Measurements from ENCODE around the gene DDX19B.

The DDX19B gene

DNA sequence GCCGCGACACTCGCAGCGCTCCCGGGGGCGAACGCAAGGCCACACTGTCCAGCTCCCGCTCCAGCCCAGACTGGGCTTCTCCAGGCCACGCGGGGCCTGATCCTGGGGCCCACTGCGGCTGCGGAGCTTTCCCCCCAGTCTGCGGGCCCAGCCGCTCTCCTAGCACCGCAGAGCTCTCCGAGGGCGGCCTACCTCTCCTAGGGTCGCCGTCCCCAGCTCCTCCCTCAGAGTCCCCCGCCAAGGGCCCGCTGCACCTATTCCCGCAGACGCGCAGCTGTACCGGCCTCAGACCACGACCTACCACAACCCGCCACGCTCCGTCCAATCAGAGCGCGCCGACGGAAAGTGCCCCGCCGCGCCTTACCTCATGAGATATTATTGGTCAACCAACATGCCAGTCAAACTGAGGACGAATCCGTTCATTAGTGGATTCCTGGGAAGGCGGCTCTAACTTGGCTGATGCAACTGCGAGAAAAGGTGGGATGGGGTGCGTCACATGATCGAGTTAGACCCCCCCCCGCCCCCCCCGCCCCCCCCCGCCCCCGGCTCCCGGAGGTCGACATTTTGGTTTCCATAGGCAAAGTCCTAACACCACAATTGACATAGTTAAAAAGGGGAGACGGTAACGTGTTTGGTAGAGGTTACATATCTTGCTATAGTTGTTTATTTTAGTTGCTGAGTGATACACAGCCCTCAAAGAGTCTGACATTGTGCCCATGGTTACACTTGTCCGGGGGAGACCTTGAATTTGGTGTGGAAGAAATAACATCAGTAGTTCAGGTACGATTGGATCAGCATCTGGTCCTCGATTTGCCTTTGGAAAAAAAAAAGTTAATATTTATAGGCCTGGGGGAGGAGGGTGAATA, 9.5 kb upstream of the DDX19B start, which contains the start of gene AARS1:
AARS1 (minus strand) TSS at position 278 of the 866 bp plus-strand sequence. CDS start 6,743 bp downstream, outside the sequence.
- H3K4me1 ChIP-seq (ENCODE audit: control insufficient read depth, insufficient read depth, low read length) = peaks cover 3% of the 10 kb centered on the region; the same call in 1 of the 2 replicates
- peaks cover 13 to 18% of the 10 kb centered on the region in 2 experiments; a peak in 2 of 3 replicates for H3K36me3 ChIP-seq (ENCODE audit: control insufficient read depth in 2 of 2, insufficient read depth in 1 of 2, low read length in 2 of 2)
- CTCF ChIA-PET = interaction anchor here (1.2 to 1.5 kb wide), 2 partner anchors 10 to 22 kb away, joined by 3 to 7 read pairs; partner anchors contain the start of gene DDX19B
- H3K4me3 ChIP-seq (ENCODE audit: low read depth, low read length) = peak within 1 kb of the TSS; percentile 84
- no peaks in the 10 kb centered on the region for H3K9me3 ChIP-seq (ENCODE audit: control insufficient read depth, insufficient read depth, low read depth, low read length)
- H3K27ac ChIP-seq (ENCODE audit: extremely low read depth, low read depth, low read length) = peak within 1 kb of the TSS; percentile 97
- POLR2A ChIA-PET = interaction anchor here (0.5 to 2.6 kb wide), 27 partner anchors 8 to 357 kb away, joined by 3 to 32 read pairs (median 5); partner anchors contain the start of genes DDX19A, DDX19B, EXOSC6 and FCSK
- no peak for TF ChIP-seq ZNF350 (tag by site-specific recombination; IDR thresholded peaks at IDR 0.05)
- TF ChIP-seq KLF1 (tag by site-specific recombination; IDR thresholded peaks at IDR 0.05) = peak; percentile 24; the same call in 1 of the 2 replicates
- TF ChIP-seq ZNF600 (tag by site-specific recombination; IDR thresholded peaks at IDR 0.05) = peak; percentile 54; the same call in 1 of the 2 replicates
- no peak for TF ChIP-seq ZNF146 (tag by site-specific recombination; IDR thresholded peaks at IDR 0.05)
- TF ChIP-seq, protein P1, sequence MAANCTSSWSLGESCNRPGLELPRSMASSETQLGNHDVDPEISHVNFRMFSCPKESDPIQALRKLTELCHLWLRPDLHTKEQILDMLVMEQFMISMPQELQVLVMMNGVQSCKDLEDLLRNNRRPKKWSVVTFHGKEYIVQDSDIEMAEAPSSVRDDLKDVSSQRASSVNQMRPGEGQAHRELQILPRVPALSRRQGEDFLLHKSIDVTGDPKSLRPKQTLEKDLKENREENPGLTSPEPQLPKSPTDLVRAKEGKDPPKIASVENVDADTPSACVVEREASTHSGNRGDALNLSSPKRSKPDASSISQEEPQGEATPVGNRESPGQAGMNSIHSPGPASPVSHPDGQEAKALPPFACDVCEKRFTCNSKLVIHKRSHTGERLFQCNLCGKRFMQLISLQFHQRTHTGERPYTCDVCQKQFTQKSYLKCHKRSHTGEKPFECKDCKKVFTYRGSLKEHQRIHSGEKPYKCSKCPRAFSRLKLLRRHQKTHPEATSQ (tag by site-specific recombination; IDR thresholded peaks at IDR 0.05) = 0 out of 2 replicates have a peak, but pooled peaks have one; percentile 74
- TF ChIP-seq, protein P2, sequence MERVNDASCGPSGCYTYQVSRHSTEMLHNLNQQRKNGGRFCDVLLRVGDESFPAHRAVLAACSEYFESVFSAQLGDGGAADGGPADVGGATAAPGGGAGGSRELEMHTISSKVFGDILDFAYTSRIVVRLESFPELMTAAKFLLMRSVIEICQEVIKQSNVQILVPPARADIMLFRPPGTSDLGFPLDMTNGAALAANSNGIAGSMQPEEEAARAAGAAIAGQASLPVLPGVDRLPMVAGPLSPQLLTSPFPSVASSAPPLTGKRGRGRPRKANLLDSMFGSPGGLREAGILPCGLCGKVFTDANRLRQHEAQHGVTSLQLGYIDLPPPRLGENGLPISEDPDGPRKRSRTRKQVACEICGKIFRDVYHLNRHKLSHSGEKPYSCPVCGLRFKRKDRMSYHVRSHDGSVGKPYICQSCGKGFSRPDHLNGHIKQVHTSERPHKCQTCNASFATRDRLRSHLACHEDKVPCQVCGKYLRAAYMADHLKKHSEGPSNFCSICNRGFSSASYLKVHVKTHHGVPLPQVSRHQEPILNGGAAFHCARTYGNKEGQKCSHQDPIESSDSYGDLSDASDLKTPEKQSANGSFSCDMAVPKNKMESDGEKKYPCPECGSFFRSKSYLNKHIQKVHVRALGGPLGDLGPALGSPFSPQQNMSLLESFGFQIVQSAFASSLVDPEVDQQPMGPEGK (tag by site-specific recombination; IDR thresholded peaks at IDR 0.05) = peak; percentile 65
- no peak for TF ChIP-seq ZBTB20 (tag by site-specific recombination; IDR thresholded peaks at IDR 0.05)
- no peak for TF ChIP-seq ZNF658 (tag by site-specific recombination; IDR thresholded peaks at IDR 0.05)
- TF ChIP-seq KLF10 (tag by site-specific recombination; IDR thresholded peaks at IDR 0.05) = peak; percentile 23; the same call in 1 of the 2 replicates
- 0 out of 2 replicates have a peak, but pooled peaks have one; percentile 27 for TF ChIP-seq ZEB2 (tag by site-specific recombination; IDR thresholded peaks at IDR 0.05)
- TF ChIP-seq ZFP69B (tag by site-specific recombination; IDR thresholded peaks at IDR 0.05) = 0 out of 2 replicates have a peak, but pooled peaks have one; percentile 49
- TF ChIP-seq, protein P3, sequence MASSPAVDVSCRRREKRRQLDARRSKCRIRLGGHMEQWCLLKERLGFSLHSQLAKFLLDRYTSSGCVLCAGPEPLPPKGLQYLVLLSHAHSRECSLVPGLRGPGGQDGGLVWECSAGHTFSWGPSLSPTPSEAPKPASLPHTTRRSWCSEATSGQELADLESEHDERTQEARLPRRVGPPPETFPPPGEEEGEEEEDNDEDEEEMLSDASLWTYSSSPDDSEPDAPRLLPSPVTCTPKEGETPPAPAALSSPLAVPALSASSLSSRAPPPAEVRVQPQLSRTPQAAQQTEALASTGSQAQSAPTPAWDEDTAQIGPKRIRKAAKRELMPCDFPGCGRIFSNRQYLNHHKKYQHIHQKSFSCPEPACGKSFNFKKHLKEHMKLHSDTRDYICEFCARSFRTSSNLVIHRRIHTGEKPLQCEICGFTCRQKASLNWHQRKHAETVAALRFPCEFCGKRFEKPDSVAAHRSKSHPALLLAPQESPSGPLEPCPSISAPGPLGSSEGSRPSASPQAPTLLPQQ (tag by site-specific recombination; IDR thresholded peaks at IDR 0.05) = peak; percentile 89
- TF ChIP-seq ZNF335 (tag by site-specific recombination; conservative IDR thresholded peaks at IDR 0.05) = peak; percentile 8; the same call in 1 of the 2 replicates
- no peak for TF ChIP-seq ZNF596 (tag by site-specific recombination; IDR thresholded peaks at IDR 0.05)
- TF ChIP-seq MYNN (tag by site-specific recombination; IDR thresholded peaks at IDR 0.05; ENCODE audit: borderline replicate concordance) = no peak
- TF ChIP-seq, protein P4, sequence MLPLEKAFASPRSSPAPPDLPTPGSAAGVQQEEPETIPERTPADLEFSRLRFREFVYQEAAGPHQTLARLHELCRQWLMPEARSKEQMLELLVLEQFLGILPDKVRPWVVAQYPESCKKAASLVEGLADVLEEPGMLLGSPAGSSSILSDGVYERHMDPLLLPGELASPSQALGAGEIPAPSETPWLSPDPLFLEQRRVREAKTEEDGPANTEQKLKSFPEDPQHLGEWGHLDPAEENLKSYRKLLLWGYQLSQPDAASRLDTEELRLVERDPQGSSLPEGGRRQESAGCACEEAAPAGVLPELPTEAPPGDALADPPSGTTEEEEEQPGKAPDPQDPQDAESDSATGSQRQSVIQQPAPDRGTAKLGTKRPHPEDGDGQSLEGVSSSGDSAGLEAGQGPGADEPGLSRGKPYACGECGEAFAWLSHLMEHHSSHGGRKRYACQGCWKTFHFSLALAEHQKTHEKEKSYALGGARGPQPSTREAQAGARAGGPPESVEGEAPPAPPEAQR (tag by site-specific recombination; IDR thresholded peaks at IDR 0.05) = no peak
- TF ChIP-seq TCF7L2 (IDR thresholded peaks at IDR 0.05; ENCODE audit: borderline replicate concordance, low read depth, low read length) = no peak
- TF ChIP-seq, protein P5, sequence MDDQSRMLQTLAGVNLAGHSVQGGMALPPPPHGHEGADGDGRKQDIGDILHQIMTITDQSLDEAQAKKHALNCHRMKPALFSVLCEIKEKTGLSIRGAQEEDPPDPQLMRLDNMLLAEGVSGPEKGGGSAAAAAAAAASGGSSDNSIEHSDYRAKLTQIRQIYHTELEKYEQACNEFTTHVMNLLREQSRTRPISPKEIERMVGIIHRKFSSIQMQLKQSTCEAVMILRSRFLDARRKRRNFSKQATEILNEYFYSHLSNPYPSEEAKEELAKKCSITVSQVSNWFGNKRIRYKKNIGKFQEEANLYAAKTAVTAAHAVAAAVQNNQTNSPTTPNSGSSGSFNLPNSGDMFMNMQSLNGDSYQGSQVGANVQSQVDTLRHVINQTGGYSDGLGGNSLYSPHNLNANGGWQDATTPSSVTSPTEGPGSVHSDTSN (CRISPR knock-in tag; IDR thresholded peaks at IDR 0.05) = peak; percentile 99
- TF ChIP-seq, protein P6, sequence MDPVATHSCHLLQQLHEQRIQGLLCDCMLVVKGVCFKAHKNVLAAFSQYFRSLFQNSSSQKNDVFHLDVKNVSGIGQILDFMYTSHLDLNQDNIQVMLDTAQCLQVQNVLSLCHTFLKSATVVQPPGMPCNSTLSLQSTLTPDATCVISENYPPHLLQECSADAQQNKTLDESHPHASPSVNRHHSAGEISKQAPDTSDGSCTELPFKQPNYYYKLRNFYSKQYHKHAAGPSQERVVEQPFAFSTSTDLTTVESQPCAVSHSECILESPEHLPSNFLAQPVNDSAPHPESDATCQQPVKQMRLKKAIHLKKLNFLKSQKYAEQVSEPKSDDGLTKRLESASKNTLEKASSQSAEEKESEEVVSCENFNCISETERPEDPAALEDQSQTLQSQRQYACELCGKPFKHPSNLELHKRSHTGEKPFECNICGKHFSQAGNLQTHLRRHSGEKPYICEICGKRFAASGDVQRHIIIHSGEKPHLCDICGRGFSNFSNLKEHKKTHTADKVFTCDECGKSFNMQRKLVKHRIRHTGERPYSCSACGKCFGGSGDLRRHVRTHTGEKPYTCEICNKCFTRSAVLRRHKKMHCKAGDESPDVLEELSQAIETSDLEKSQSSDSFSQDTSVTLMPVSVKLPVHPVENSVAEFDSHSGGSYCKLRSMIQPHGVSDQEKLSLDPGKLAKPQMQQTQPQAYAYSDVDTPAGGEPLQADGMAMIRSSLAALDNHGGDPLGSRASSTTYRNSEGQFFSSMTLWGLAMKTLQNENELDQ (tag by site-specific recombination; IDR thresholded peaks at IDR 0.05; ENCODE audit: low read depth) = no peak
- no peak for TF ChIP-seq HOXA7 (CRISPR knock-in tag; IDR thresholded peaks at IDR 0.05; ENCODE audit: borderline replicate concordance)
- TF ChIP-seq, protein P7, sequence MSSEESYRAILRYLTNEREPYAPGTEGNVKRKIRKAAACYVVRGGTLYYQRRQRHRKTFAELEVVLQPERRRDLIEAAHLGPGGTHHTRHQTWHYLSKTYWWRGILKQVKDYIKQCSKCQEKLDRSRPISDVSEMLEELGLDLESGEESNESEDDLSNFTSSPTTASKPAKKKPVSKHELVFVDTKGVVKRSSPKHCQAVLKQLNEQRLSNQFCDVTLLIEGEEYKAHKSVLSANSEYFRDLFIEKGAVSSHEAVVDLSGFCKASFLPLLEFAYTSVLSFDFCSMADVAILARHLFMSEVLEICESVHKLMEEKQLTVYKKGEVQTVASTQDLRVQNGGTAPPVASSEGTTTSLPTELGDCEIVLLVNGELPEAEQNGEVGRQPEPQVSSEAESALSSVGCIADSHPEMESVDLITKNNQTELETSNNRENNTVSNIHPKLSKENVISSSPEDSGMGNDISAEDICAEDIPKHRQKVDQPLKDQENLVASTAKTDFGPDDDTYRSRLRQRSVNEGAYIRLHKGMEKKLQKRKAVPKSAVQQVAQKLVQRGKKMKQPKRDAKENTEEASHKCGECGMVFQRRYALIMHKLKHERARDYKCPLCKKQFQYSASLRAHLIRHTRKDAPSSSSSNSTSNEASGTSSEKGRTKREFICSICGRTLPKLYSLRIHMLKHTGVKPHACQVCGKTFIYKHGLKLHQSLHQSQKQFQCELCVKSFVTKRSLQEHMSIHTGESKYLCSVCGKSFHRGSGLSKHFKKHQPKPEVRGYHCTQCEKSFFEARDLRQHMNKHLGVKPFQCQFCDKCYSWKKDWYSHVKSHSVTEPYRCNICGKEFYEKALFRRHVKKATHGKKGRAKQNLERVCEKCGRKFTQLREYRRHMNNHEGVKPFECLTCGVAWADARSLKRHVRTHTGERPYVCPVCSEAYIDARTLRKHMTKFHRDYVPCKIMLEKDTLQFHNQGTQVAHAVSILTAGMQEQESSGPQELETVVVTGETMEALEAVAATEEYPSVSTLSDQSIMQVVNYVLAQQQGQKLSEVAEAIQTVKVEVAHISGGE (tag by site-specific recombination; conservative IDR thresholded peaks at IDR 0.05; ENCODE audit: low read depth) = peak; percentile 53
- peak; percentile 18; the same call in 1 of the 2 replicates for TF ChIP-seq YY1 (tag by site-specific recombination; IDR thresholded peaks at IDR 0.05)

Measured in HEK293 (cell line).